ENCODE results near the gene LGMN.
"Not testable (repeated sequence)": the region's sequence is repeated elsewhere in the genome, so short reads cannot be mapped to it uniquely, and the experiment has no call there.

Gene LGMN

GRCh38 chr14:92680330-92680729 is 68.1 kb downstream of the LGMN start:
- peaks cover 37 to 40% of the 10 kb centered on the region in 2 donors for H3K36me3 ChIP-seq (ENCODE audit: control insufficient read depth in 2 of 2, insufficient read depth in 2 of 2, low read length in 2 of 2)
- not testable (repeated sequence) for H3K27me3 ChIP-seq (ENCODE audit: control insufficient read depth in 2 of 2, insufficient read depth in 2 of 2, low read length in 2 of 2); H3K27ac ChIP-seq (ENCODE audit: low read depth in 2 of 2, low read length in 2 of 2); H3K9ac ChIP-seq (ENCODE audit: low read depth in 1 of 2, low read length in 2 of 2); H3K4me3 ChIP-seq (ENCODE audit: low read length in 2 of 2); H3K9me3 ChIP-seq (ENCODE audit: control insufficient read depth in 2 of 2, low read length in 2 of 2); H3K4me1 ChIP-seq (ENCODE audit: control insufficient read depth in 2 of 2, insufficient read depth in 2 of 2, low read length in 2 of 2)

GRCh38 chr14:92679246-92679645 is 69.2 kb downstream of the LGMN start:
- H3K4me3 ChIP-seq (ENCODE audit: low read length in 2 of 2) = no peak overlapping the region
- H3K9ac ChIP-seq (ENCODE audit: low read depth in 1 of 2, low read length in 2 of 2) = no peak overlapping the region
- H3K27ac ChIP-seq (ENCODE audit: low read depth in 2 of 2, low read length in 2 of 2) = no peak overlapping the region
- peaks cover 0 to 5% of the 10 kb centered on the region in 2 donors for H3K4me1 ChIP-seq (ENCODE audit: control insufficient read depth in 2 of 2, insufficient read depth in 2 of 2, low read length in 2 of 2)
- no peaks in the 10 kb centered on the region for H3K9me3 ChIP-seq (ENCODE audit: control insufficient read depth in 2 of 2, low read length in 2 of 2)
- no peaks in the 10 kb centered on the region for H3K27me3 ChIP-seq (ENCODE audit: control insufficient read depth in 2 of 2, insufficient read depth in 2 of 2, low read length in 2 of 2)
- peaks cover 34 to 39% of the 10 kb centered on the region in 2 donors for H3K36me3 ChIP-seq (ENCODE audit: control insufficient read depth in 2 of 2, insufficient read depth in 2 of 2, low read length in 2 of 2)

GRCh38 chr14:92678766-92679165 is 69.7 kb downstream of the LGMN start:
- Histone ChIP-seq H3K9me3 (ENCODE audit: control insufficient read depth in 2 of 2, low read length in 2 of 2) (no peaks in the 10 kb centered on the region), H3K4me3 (ENCODE audit: low read length in 2 of 2) (no peak overlapping the region), H3K27me3 (ENCODE audit: control insufficient read depth in 2 of 2, insufficient read depth in 2 of 2, low read length in 2 of 2) (no peaks in the 10 kb centered on the region), H3K36me3 (ENCODE audit: control insufficient read depth in 2 of 2, insufficient read depth in 2 of 2, low read length in 2 of 2) (peaks cover 34 to 37% of the 10 kb centered on the region in 2 donors), H3K4me1 (ENCODE audit: control insufficient read depth in 2 of 2, insufficient read depth in 2 of 2, low read length in 2 of 2) (peaks cover 0 to 5% of the 10 kb centered on the region in 2 donors), H3K9ac (ENCODE audit: low read depth in 1 of 2, low read length in 2 of 2) (no peak overlapping the region), H3K27ac (ENCODE audit: low read depth in 2 of 2, low read length in 2 of 2) (no peak overlapping the region)

GRCh38 chr14:92677955-92678354 is 70.5 kb downstream of the LGMN start:
- Histone ChIP-seq H3K9ac (ENCODE audit: low read depth in 1 of 2, low read length in 2 of 2) (no peak overlapping the region), H3K9me3 (ENCODE audit: control insufficient read depth in 2 of 2, low read length in 2 of 2) (no peaks in the 10 kb centered on the region), H3K4me3 (ENCODE audit: low read length in 2 of 2) (no peak overlapping the region), H3K27me3 (ENCODE audit: control insufficient read depth in 2 of 2, insufficient read depth in 2 of 2, low read length in 2 of 2) (no peaks in the 10 kb centered on the region), H3K27ac (ENCODE audit: low read depth in 2 of 2, low read length in 2 of 2) (no peak overlapping the region), H3K36me3 (ENCODE audit: control insufficient read depth in 2 of 2, insufficient read depth in 2 of 2, low read length in 2 of 2) (peaks cover 34 to 36% of the 10 kb centered on the region in 2 donors), H3K4me1 (ENCODE audit: control insufficient read depth in 2 of 2, insufficient read depth in 2 of 2, low read length in 2 of 2) (peaks cover 0 to 5% of the 10 kb centered on the region in 2 donors)

GRCh38 chr14:92677087-92677668 is 71.2 kb downstream of the LGMN start:
- Histone ChIP-seq H3K9ac (ENCODE audit: low read depth in 1 of 2, low read length in 2 of 2) (no peak overlapping the region), H3K4me1 (ENCODE audit: control insufficient read depth in 2 of 2, insufficient read depth in 2 of 2, low read length in 2 of 2) (peaks cover 0 to 5% of the 10 kb centered on the region in 2 donors), H3K36me3 (ENCODE audit: control insufficient read depth in 2 of 2, insufficient read depth in 2 of 2, low read length in 2 of 2) (peaks cover 31 to 34% of the 10 kb centered on the region in 2 donors), H3K9me3 (ENCODE audit: control insufficient read depth in 2 of 2, low read length in 2 of 2) (no peaks in the 10 kb centered on the region), H3K27ac (ENCODE audit: low read depth in 2 of 2, low read length in 2 of 2) (no peak overlapping the region), H3K27me3 (ENCODE audit: control insufficient read depth in 2 of 2, insufficient read depth in 2 of 2, low read length in 2 of 2) (no peaks in the 10 kb centered on the region), H3K4me3 (ENCODE audit: low read length in 2 of 2) (no peak overlapping the region)

GRCh38 chr14:92676403-92677086 is 71.9 kb downstream of the LGMN start:
- Histone ChIP-seq H3K4me3 (ENCODE audit: low read length in 2 of 2) (no peak overlapping the region), H3K9me3 (ENCODE audit: control insufficient read depth in 2 of 2, low read length in 2 of 2) (no peaks in the 10 kb centered on the region), H3K36me3 (ENCODE audit: control insufficient read depth in 2 of 2, insufficient read depth in 2 of 2, low read length in 2 of 2) (peaks cover 29 to 34% of the 10 kb centered on the region in 2 donors), H3K9ac (ENCODE audit: low read depth in 1 of 2, low read length in 2 of 2) (no peak overlapping the region), H3K27me3 (ENCODE audit: control insufficient read depth in 2 of 2, insufficient read depth in 2 of 2, low read length in 2 of 2) (no peaks in the 10 kb centered on the region), H3K4me1 (ENCODE audit: control insufficient read depth in 2 of 2, insufficient read depth in 2 of 2, low read length in 2 of 2) (peaks cover 0 to 5% of the 10 kb centered on the region in 2 donors), H3K27ac (ENCODE audit: low read depth in 2 of 2, low read length in 2 of 2) (no peak overlapping the region)

GRCh38 chr14:92675976-92676375 is 72.5 kb downstream of the LGMN start:
- Histone ChIP-seq H3K36me3 (ENCODE audit: control insufficient read depth in 2 of 2, insufficient read depth in 2 of 2, low read length in 2 of 2) (peaks cover 29 to 34% of the 10 kb centered on the region in 2 donors), H3K27ac (ENCODE audit: low read depth in 2 of 2, low read length in 2 of 2) (peak overlapping the region in 1 of 2 donors; percentile 48), H3K27me3 (ENCODE audit: control insufficient read depth in 2 of 2, insufficient read depth in 2 of 2, low read length in 2 of 2) (no peaks in the 10 kb centered on the region), H3K4me1 (ENCODE audit: control insufficient read depth in 2 of 2, insufficient read depth in 2 of 2, low read length in 2 of 2) (no peaks in the 10 kb centered on the region), H3K9ac (ENCODE audit: low read depth in 1 of 2, low read length in 2 of 2) (no peak overlapping the region), H3K9me3 (ENCODE audit: control insufficient read depth in 2 of 2, low read length in 2 of 2) (no peaks in the 10 kb centered on the region), H3K4me3 (ENCODE audit: low read length in 2 of 2) (peak overlapping the region in 1 of 2 donors; percentile 15)

- Histone ChIP-seq H3K9me3 (ENCODE audit: control insufficient read depth in 2 of 2, low read length in 2 of 2) (no peaks in the 10 kb centered on the region), H3K4me3 (ENCODE audit: low read length in 2 of 2) (no peak overlapping the region), H3K27me3 (ENCODE audit: control insufficient read depth in 2 of 2, insufficient read depth in 2 of 2, low read length in 2 of 2) (no peaks in the 10 kb centered on the region), H3K36me3 (ENCODE audit: control insufficient read depth in 2 of 2, insufficient read depth in 2 of 2, low read length in 2 of 2) (peaks cover 29 to 34% of the 10 kb centered on the region in 2 donors), H3K27ac (ENCODE audit: low read depth in 2 of 2, low read length in 2 of 2) (peak overlapping the region in 1 of 2 donors; percentile 48), H3K4me1 (ENCODE audit: control insufficient read depth in 2 of 2, insufficient read depth in 2 of 2, low read length in 2 of 2) (no peaks in the 10 kb centered on the region), H3K9ac (ENCODE audit: low read depth in 1 of 2, low read length in 2 of 2) (no peak overlapping the region)
These were observed 73.0 kb downstream of the LGMN start for GRCh38 chr14:92675421-92675820.

GRCh38 chr14:92673601-92674150 is 74.8 kb downstream of the LGMN start:
- H3K9ac ChIP-seq (ENCODE audit: low read depth in 1 of 2, low read length in 2 of 2) = no peak overlapping the region
- H3K4me1 ChIP-seq (ENCODE audit: control insufficient read depth in 2 of 2, insufficient read depth in 2 of 2, low read length in 2 of 2) = no peaks in the 10 kb centered on the region
- no peak overlapping the region for H3K4me3 ChIP-seq (ENCODE audit: low read length in 2 of 2)
- no peak overlapping the region for H3K27ac ChIP-seq (ENCODE audit: low read depth in 2 of 2, low read length in 2 of 2)
- no peaks in the 10 kb centered on the region for H3K9me3 ChIP-seq (ENCODE audit: control insufficient read depth in 2 of 2, low read length in 2 of 2)
- H3K27me3 ChIP-seq (ENCODE audit: control insufficient read depth in 2 of 2, insufficient read depth in 2 of 2, low read length in 2 of 2) = no peaks in the 10 kb centered on the region
- peaks cover 23 to 24% of the 10 kb centered on the region in 2 donors for H3K36me3 ChIP-seq (ENCODE audit: control insufficient read depth in 2 of 2, insufficient read depth in 2 of 2, low read length in 2 of 2)

GRCh38 chr14:92670643-92671366 is 77.6 kb downstream of the LGMN start:
- no peaks in the 10 kb centered on the region for H3K9me3 ChIP-seq (ENCODE audit: control insufficient read depth in 2 of 2, low read length in 2 of 2)
- H3K36me3 ChIP-seq (ENCODE audit: control insufficient read depth in 2 of 2, insufficient read depth in 2 of 2, low read length in 2 of 2) = peaks cover 6 to 14% of the 10 kb centered on the region in 2 donors
- H3K4me1 ChIP-seq (ENCODE audit: control insufficient read depth in 2 of 2, insufficient read depth in 2 of 2, low read length in 2 of 2) = no peaks in the 10 kb centered on the region
- H3K27ac ChIP-seq (ENCODE audit: low read depth in 2 of 2, low read length in 2 of 2) = no peak overlapping the region
- no peak overlapping the region for H3K9ac ChIP-seq (ENCODE audit: low read depth in 1 of 2, low read length in 2 of 2)
- no peaks in the 10 kb centered on the region for H3K27me3 ChIP-seq (ENCODE audit: control insufficient read depth in 2 of 2, insufficient read depth in 2 of 2, low read length in 2 of 2)
- H3K4me3 ChIP-seq (ENCODE audit: low read length in 2 of 2) = no peak overlapping the region

All from mucosa of rectum (tissue), 2 donors.